HG03442 (cell line): ENCODE data around the gene TTYH3.

Experiments used
- ATAC-seq: cut with Tn5 transposase; IDR thresholded peaks from one replicate; pipeline ENCODE4 v1.9.1; 2021; ENCODE audit warnings: mild to moderate bottlenecking, moderate library complexity; ENCODE audit not compliant: unreplicated experiment

Gene TTYH3

DNA sequence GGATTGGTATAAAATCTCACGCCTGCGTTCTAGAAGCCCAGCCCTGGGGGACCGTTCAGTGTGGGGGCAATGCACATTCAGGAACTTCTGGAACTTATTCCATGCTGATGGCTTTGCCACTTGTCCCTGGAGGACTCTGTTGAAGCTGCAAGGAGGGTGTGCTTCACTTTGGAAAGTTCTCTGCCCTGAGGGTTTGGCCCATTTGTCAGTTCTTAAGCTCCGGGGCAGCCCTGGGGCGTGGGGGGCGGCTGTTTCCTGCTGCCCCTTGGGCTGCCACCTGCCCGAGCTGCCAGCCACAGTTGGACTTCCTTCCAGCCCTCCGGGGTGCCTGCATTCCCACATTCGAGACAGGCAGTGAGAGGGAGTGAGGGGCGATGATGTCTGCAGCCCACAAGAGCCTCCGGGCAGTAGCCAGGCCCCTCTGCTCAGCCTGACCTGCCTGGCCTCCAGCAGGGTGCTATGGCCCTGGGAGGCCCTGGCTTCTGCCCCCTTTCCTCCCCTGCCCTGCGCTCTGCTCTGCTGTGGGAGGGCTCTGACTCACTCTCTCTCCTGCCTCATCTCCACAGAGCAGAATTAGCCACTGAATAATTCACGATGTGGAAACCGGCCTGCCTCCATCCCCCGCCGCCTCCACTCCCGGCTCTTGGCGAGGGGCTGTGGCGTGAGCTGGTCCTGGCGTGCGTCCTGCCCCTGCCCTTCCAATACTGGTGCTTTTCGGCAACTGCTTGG lies 1.9 kb downstream of the TTYH3 start:
- ATAC-seq = no peak

DNA sequence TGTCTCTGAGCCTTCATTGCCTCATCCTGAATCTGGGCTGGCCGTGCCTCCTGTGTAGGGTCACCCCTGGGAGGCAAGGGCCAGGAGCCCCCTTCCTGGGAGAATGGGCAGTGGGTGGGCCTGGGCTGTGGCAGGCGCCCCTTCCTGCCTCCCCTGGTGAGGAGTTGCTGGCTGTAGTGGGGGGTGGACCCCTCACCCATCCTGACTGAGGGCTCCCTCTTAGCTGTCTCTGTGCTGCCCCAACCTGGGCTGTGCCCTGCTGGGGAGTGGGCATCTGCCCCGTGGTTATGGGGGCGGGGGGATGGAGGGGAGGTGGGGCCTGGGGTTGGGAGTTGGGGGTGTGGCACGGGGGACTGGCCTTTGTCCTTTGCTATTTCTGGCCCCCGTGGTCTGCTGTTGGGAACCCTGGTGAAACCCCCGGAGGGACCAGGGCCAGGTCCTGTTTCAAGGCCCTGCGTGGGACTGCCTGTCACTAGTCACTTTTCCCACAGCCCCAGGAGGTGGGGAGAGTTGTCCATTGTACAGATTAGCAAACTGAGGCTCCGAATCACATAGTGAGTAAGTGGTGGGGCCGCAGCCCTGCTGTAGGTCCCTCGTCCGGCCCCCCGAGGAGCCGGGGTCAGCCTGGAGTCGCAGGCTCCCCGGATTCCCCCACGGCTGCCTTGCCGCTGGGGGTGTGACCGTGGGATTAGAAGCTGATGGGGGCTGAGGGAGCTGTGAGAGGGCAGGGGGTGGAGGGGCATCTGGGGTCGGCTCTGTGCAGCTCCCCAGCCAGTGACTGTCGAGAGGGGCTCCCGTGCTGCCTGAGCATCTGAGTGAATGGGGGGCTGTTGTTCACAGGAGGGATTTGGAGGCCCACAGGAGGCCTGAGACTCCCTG lies 2.7 kb downstream of the TTYH3 start:
- no peak for ATAC-seq

- no peak for ATAC-seq
Measured at GRCh38 chr7:2635148-2635668, 3.4 kb downstream of the TTYH3 start.

DNA sequence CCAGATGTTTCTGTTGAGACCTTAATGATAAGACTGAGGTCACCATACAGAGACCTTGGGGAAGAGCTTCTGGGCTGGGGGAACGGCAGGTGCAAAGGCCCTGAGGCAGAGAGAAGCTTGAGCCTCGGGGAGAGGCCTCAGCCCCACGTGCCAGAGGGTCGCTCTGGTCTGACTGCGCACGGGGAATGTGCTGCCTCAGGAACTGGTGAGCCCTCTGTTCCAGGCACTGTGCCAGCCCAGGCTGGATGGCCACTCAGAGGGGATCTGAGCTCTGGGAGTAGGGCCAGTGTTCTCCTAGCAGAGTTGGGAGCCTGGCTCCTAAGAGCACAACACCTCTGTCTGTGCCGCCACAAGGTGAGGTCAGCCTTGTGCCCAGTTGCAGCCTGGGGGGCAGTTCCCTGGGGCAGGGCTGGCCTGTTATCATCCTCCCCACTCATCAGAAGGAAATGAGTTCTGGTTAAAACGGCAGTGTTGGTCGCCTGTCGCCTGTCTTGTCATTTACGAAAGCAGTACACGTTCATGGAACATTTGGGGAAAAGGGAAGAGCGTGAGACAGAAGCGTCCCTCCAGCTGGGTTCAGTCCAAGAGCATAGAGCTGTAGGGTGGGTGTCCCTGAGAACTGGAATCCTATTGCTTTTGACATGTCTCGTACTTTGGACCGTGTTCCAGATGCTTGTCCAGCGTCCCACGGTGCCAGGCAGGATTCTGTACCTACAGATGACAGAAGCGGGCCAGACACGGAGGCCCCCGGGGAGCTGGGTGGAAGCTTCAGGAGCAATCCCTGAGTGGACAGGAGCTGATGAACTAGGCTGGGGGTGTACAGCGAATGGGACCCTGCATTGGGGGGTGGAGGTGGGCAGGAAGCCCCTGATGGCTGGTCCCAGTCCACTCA lies 4.3 kb downstream of the TTYH3 start:
- no peak for ATAC-seq

DNA sequence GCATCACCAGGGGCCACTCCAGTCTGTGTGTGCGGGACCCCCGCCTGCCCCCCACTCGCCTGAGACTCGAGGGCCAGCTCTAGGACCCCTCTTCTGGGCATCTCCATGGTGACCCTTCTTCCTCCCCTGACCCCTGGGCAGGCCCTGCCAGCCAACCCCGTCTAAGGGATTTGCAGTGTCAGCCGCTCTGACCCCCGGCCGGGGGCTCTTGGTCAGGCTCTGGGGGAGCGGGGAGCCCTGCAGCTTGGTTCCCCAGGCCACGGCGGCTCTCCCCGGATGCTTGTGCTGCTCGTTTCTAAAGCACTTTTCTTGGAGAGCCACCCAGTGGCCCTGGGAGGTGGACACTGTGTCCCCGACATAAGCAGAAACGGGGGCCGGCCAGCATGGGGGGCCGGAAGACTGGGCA lies 5.3 kb downstream of the TTYH3 start:
- ATAC-seq = no peak

- no peak for ATAC-seq
Measured at GRCh38 chr7:2637505-2638223, 5.9 kb downstream of the TTYH3 start.

GRCh38 chr7:2638224-2638991 lies 6.6 kb downstream of the TTYH3 start:
- no peak for ATAC-seq

DNA sequence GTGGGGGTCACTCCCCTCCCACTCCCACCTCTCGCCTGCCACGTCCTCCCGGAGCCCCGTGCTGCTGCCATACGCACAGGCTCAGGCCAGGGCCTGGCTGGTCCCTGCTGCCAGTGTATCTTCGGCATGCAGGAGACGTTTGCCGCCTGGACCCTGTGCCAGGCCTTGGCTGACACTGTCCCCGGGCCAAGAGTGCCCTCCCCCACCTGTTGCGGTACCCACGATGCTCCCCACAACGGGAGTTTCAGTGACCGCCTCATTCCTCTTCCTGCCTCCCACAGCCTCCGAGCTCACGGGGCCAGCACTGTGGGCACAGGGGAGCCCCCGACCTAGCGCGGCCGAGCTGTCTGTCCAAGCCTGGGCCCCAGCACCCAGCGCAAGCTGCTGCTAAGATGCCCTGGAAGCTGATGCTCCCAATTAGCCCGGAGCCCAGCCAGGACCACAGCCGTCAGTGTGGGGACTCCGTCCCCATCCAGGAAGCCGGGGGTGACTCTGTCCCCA lies 7.4 kb downstream of the TTYH3 start:
- ATAC-seq = no peak

DNA sequence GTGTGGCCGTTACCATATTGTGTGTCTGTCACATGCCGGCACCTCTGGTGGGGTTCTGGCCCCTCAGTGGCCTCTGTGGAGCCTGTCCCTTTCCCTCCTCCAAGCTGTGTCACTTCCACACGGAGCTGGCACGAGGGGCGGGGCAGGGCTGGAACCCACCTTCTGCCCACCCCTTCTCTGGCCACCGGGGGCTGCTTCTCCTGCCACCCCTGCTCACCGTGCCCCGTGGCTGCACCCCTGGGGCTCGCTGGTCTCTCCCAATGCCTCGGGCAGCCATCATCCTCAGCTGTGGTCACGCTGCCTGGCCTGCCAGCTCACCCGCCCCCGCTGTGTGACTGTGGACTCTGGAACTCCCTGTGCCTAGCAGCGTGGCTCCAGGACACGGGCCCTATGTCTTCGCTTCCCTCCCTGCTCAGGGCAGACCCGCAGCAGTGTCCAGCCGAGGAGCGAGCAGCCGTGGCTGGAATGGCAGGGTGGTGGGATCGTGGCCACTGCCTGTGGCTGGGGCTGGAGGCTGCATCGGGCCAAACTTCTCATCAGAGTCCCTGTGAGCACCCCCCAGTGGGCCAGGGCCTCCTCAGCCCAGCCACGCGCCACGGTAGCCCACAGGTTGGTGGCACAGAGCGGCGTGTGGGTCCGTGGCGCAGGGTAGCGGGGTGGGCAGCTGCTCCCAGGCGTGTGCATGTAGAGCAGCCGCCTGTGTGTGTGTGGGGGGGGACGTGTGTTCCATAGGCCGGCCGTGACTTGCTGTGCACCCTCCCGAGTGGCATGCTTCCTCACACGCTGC lies 8.1 kb downstream of the TTYH3 start:
- no peak for ATAC-seq

DNA sequence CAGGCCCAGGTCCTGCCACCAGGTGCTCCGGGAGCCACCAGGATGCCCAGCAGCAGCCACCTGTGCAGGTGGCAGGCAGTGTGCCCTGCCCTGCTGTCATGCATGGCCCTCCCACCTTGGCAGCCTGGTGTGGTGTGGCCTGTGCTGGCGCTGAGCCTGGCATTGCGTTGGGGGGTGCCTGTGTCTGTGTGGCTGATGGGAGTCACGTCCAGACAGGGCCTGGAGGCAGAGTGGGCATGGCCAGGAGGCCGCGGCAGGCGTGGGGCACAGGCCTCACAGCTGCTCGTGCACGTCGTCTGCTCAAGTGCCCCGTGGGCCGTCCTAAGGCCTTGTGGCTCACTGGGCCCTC lies 8.7 kb downstream of the TTYH3 start:
- no peak for ATAC-seq

DNA sequence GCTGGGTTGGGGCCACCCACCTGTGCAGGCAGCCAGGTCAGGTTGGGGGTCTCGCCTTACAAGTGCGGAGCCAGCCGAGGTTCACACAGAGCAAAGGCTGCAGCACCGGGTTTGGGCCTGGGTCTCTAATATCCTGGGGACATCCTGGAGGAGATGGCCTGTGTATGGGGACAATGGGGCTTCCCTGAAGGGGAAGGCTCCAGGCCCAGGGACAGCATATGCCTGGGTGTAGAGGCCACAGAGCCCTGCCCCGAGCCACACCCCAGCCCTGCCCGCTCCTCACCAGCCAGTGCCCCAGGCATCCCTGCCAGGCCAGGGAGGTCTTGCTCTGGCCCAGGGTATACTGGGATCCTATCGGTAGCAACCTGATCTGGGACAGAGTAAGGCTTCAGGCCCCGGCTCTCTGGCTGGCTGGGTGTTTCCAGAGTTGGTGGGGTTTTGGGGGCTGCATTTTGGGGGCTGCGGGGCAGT lies 9.1 kb downstream of the TTYH3 start:
- ATAC-seq = no peak

GRCh38 chr7:2641406-2642393 lies 9.9 kb downstream of the TTYH3 start:
- no peak for ATAC-seq

DNA sequence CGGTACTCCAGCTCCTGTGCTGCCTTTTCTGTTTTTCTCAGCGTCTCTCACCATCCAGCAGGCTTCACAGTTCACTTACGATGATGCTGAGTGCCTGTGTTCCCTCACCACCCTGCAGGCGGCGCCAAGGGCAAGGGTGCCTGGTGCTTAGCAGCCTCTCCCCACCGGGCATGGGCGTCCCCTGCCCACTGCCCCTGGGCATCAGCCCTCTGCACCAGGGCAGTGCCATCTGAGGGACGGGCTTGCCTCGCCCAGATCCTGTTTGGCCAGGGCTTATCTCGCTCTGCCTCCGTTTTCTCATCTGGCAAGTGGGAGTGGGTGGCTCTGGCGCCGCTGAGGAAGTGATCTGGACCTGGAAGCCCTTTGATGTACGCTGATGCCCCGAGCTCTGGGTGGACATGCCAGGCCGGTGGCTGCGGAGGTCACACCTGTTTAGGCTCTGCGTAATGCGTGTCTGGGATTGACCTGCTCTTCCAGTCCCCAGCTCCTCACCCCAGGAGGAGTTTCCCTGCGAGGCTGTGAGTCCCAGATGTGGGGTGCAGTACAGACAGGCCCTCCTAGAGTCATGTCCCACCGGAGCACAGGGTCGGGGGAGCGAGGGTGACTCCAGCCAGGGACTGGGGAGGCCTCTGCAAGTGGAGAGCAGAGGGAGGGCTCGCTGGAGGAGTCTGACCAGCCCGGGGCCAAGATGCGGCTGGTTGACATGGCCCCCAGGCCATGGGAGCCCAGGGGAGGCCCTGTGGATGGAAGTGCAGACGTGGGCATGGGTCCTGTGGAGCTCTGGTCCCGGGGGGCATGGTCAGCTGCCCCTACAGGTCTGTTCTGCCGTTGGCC lies 11.8 kb downstream of the TTYH3 start:
- ATAC-seq = no peak

GRCh38 chr7:2644220-2644561 lies 12.4 kb downstream of the TTYH3 start:
- no peak for ATAC-seq

GRCh38 chr7:2644562-2645273 lies 12.9 kb downstream of the TTYH3 start:
- ATAC-seq = peak; percentile 23

DNA sequence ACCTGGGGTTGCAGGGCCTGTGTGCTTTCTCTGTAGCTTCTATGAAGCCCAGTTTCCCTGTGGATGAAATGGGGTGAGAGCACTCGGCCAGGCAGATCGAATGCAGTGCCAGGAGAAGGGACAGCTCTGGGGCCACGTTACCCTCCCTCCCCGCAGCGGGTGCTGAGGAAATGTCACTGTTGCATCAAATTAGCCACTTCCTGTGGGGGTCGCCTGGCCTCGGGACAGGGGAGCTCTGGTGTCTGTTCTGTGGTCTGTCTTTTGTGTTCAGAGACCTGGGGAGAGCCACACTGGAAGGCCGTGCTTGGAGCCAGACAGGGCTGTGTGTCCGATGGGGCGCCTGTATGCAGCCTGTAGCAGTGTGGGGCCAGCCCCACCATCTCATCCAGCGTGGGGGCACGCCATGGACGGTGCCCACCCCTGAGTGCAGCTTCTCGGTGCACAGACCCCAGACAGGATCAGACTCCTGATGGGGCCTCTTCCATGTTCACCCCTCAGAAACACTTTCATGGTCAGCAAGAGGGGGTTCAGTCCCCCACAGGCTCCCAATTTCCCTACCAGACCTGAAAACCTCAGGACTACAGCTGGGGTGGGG lies 13.6 kb downstream of the TTYH3 start:
- ATAC-seq = peak; percentile 46
